ENCODE measurements around the gene SYNJ1.

DNA sequence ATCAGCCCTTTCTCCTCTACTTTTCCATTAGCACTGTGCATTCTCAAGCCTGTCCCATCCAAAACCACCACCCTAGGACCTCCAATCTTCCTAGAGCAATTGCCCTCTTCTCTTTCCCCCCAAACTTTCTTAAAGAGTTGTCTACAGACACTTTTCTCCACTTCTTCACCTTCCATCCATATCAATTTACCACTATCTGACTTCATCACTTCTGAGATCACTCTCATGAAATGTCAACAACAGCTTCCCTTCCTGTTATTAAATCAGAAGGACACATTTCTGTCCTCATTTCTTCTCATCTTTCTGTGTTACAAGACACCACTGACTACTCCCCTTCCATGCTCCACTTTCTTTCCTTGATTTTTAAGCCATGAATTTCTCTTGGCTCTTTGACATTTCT lies 79.6 kb downstream of the SYNJ1 start:
- TF ChIP-seq, protein P1, sequence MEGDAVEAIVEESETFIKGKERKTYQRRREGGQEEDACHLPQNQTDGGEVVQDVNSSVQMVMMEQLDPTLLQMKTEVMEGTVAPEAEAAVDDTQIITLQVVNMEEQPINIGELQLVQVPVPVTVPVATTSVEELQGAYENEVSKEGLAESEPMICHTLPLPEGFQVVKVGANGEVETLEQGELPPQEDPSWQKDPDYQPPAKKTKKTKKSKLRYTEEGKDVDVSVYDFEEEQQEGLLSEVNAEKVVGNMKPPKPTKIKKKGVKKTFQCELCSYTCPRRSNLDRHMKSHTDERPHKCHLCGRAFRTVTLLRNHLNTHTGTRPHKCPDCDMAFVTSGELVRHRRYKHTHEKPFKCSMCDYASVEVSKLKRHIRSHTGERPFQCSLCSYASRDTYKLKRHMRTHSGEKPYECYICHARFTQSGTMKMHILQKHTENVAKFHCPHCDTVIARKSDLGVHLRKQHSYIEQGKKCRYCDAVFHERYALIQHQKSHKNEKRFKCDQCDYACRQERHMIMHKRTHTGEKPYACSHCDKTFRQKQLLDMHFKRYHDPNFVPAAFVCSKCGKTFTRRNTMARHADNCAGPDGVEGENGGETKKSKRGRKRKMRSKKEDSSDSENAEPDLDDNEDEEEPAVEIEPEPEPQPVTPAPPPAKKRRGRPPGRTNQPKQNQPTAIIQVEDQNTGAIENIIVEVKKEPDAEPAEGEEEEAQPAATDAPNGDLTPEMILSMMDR (IDR thresholded peaks at IDR 0.05) = no peak
- TF ChIP-seq POLR2A (IDR thresholded peaks at IDR 0.05) = no peak
